ENCODE measurements around the gene GFOD2.

DNA sequence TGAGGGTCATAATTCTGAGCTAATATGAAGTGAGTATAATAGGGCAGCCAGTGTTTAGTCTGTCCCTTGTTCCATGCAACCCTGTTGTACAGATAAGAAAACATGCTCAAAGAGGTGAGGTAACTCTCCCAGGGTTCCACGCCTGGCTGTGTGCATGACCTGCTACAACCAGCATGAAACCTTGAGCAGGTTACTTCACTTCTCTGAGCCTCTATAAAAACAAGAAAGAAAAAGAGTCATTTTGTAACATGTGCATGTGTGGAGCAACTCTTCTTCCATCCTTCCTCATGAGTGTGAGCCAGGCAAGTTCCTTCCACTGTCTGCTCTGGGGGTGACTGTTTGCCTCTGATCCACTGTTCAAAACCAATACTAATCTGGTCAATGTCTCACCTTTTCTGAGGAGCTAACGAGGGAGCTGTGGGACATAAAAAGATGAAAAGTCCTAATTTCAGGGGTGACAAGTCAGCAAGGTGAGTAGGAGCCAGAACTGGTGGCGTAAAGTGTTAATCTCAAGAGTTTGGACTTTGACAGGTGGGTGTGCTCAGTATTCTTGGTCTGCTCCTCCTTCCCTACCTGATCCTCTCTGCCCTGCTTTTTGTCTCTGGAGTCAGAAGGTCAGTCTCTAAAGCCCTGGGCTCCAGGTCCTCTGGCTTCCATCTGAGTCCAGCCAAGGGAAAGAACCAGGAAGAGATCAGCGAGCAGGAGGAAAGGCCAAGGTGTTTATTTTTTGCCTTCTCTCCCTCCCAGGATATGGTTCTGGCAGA, 21.5 kb downstream of the GFOD2 start:
- TF ChIP-seq POLR2A (IDR thresholded peaks at IDR 0.05; ENCODE audit: low read depth, low read length), result no peak
- TF ChIP-seq TAF1 (IDR thresholded peaks at IDR 0.05; ENCODE audit: low read depth, low read length), result no peak
- TF ChIP-seq POLR2AphosphoS5 (IDR thresholded peaks at IDR 0.05; ENCODE audit: low read depth, low read length), result no peak
- no peak for TF ChIP-seq POU2F2 (IDR thresholded peaks at IDR 0.05; ENCODE audit: low read depth, low read length)
- no peak for TF ChIP-seq SPI1 (IDR thresholded peaks at IDR 0.05; ENCODE audit: low read depth, low read length)
- TF ChIP-seq PAX5 (IDR thresholded peaks at IDR 0.05; ENCODE audit: insufficient read depth, low read length, severe bottlenecking), result no peak
